K562 (cell line): ENCODE data around the gene TUBB2A. TPM values are rescaled to one million over a fixed set of nuclear protein-coding genes. Genes with fewer than 3 reads are reported as not detected.
A peak's percentile ranks its signal among the peaks of the same experiment; 100 is the strongest.

ENCODE experiments used
- ATAC-seq: fragments of 200-7000 bp; cut with Tn5 transposase; 3 replicates; pipeline ENCODE4 v1.9.1; 2020; ENCODE audit warnings: moderate library complexity
- BruUV-seq: library from RNA; stranded (reverse); fragments of 400-500 nt; replicated peaks from 2 replicates; lab custom pipeline; 2021; lab: Mats Ljungman, UMichigan
- CTCF ChIA-PET: fragments of 300-600 bp; formaldehyde crosslinking; extraction: SDS; loops from one replicate; lab custom pipeline; 2021; ENCODE audit warnings: low intra/inter-chr PET ratio; lab: Yijun Ruan, JAX
- POLR2A ChIA-PET: fragments of 300-600, 350-650 bp; sonication (Branson Sonifier 250); formaldehyde crosslinking; extraction: SDS; loops from one replicate; lab custom pipeline; 2021; ENCODE audit warnings: antibody characterized with exemption, inconsistent platforms; lab: Yijun Ruan, JAX
- DNase-seq, 4 experiments: peaks; one replicate each; pipeline versions ENCODE4 v3.0.0 to v3.0.0-alpha.2; 2011 to 2018; ENCODE audit warnings: low spot score in 3 of 4, mixed read lengths in 3 of 4; ENCODE audit errors: extremely low read depth in 1 of 4
- FAIRE-seq: peaks from 2 replicates; lab custom pipeline; 2011; peaks lifted over from hg19 to GRCh38; lab: Jason Lieb, UNC
- H2AFZ ChIP-seq: 2 replicates; pipeline ENCODE4 v1.6.0; 2011; ENCODE audit warnings: low read depth, low read length, control low read depth, inconsistent platforms
- H3K27ac ChIP-seq: fragments of 200-600 bp; 3 replicates; pipeline ENCODE4 v1.8.0; 2011; ENCODE audit warnings: low read depth, mild to moderate bottlenecking, control low read depth, inconsistent platforms, low read length, moderate library complexity, mixed read lengths; ENCODE audit errors: extremely low read depth
- H3K27me3 ChIP-seq, 2 experiments: fragments of 300-600 bp in 1 of 2; 2 replicates in 1 of 2; 3 replicates in 1 of 2; pipeline versions ENCODE4 v1.6.0 to v1.8.0; 2011; ENCODE audit warnings: inconsistent platforms in 2 of 2, low read length in 2 of 2, mild to moderate bottlenecking in 1 of 2, mixed read lengths in 1 of 2, moderate library complexity in 1 of 2; ENCODE audit not compliant: control insufficient read depth in 2 of 2, insufficient read depth in 2 of 2
- H3K36me3 ChIP-seq: fragments of 300-600 bp; 3 replicates; pipeline ENCODE4 v1.8.0; 2011; ENCODE audit warnings: mild to moderate bottlenecking, low read length, inconsistent platforms; ENCODE audit not compliant: control insufficient read depth, insufficient read depth
- H3K4me1 ChIP-seq, 2 experiments: fragments of 200-600 bp in 1 of 2; replicated peaks in 1 of 2; 2 replicates in 1 of 2; 3 replicates in 1 of 2; pipeline versions ENCODE4 v1.5.1 to v1.8.0; 2011; ENCODE audit warnings: inconsistent platforms in 2 of 2, low read length in 2 of 2, mild to moderate bottlenecking in 1 of 2, mixed read lengths in 1 of 2, moderate library complexity in 1 of 2; ENCODE audit not compliant: control insufficient read depth in 2 of 2, insufficient read depth in 2 of 2
- H3K4me2 ChIP-seq: 2 replicates; pipeline ENCODE4 v1.6.1; 2011; ENCODE audit warnings: low read length, control low read depth, inconsistent platforms, mixed read lengths; ENCODE audit not compliant: insufficient read depth
- H3K4me3 ChIP-seq: fragments of 200-600 bp; sonication (generic), shearing (Covaris generic); 2 replicates; pipeline ENCODE4 v1.5.1; 2016; ENCODE audit warnings: control low read depth, inconsistent platforms
- H3K79me2 ChIP-seq: fragments of 200-600 bp; 3 replicates; pipeline ENCODE4 v1.8.0; 2011; ENCODE audit warnings: low read length, inconsistent platforms; ENCODE audit not compliant: control insufficient read depth, insufficient read depth
- H3K9ac ChIP-seq, 2 experiments: 2 replicates each; pipeline versions ENCODE4 v1.6.0 to v1.6.1; 2011; ENCODE audit warnings: low read depth in 2 of 2, low read length in 2 of 2, control low read depth in 1 of 2, inconsistent platforms in 1 of 2, mild to moderate bottlenecking in 1 of 2, mixed read lengths in 1 of 2; ENCODE audit not compliant: insufficient read depth in 1 of 2
- H3K9me1 ChIP-seq: one replicate; pipeline ENCODE4 v1.6.0; 2011; ENCODE audit warnings: inconsistent platforms, mild to moderate bottlenecking, low read length, moderate library complexity; ENCODE audit not compliant: control insufficient read depth, insufficient read depth
- H3K9me3 ChIP-seq: replicated peaks from 2 replicates; pipeline ENCODE4 v1.5.1; 2011; ENCODE audit warnings: low read depth, low read length, inconsistent platforms; ENCODE audit not compliant: control insufficient read depth, insufficient read depth
- H4K20me1 ChIP-seq: replicated peaks from 2 replicates; pipeline ENCODE4 v1.6.1; 2011; ENCODE audit warnings: low read length, inconsistent platforms, mixed read lengths; ENCODE audit not compliant: control insufficient read depth, insufficient read depth
- NONO ChIP-seq, 2 experiments: fragments of 200-400 bp in 1 of 2; fragments of 450-650 bp in 1 of 2; formaldehyde crosslinking in 1 of 2; IDR thresholded peaks; 2 replicates each; pipeline ENCODE4 v1.6.1; 2017; ENCODE audit warnings: low read depth in 2 of 2, mild to moderate bottlenecking in 2 of 2, moderate library complexity in 2 of 2, low read length in 1 of 2
- ZFP36 ChIP-seq: fragments of 150-350 bp; IDR thresholded peaks from 2 replicates; pipeline ENCODE4 v1.6.1; 2018; ENCODE audit warnings: low read length, low read depth; ENCODE audit not compliant: partially characterized antibody
- ZNF431 ChIP-seq: sonication (generic); formaldehyde crosslinking; IDR thresholded peaks from 2 replicates; pipeline ENCODE4 v1.8.0; 2022; ENCODE audit warnings: mild to moderate bottlenecking, missing genetic modification reagents
- WGBS: fragments of 100-300 bp; shearing (Covaris generic); methylation state at CpG from one replicate; pipeline ENCODE4 v1.1.6; 2016; ENCODE audit warnings: low coverage, mixed read lengths; ENCODE audit not compliant: insufficient coverage; ENCODE audit errors: missing lambda C conversion rate; 5-methylcytosine and 5-hydroxymethylcytosine counted together
- in situ Hi-C: fragments of 300-500 bp; cut with MboI; formaldehyde crosslinking; loops from 4 replicates; pipeline ENCODE4 v1.15.0; 2018; ENCODE audit warnings: inconsistent platforms, mixed read lengths
- intact Hi-C: fragments of 100-400 bp; cut with micrococcal nuclease; formaldehyde crosslinking; loops from 2 replicates; pipeline ENCODE4 v1.14.2; 2022
- polyA plus RNA-seq, 8 experiments: library from polyadenylated mRNA; depleted of rRNA in 4 of 8; stranded (reverse) in 5 of 8; unstranded in 3 of 8; fragments of >200 nt; fragmentation: Nextera tagmentation in 2 of 8; fragmentation: Illumina TruSeq in 1 of 8; extraction: Ambion mirVana in 2 of 8; extraction: Trizol in 1 of 8; gene quantifications; 2 replicates each; pipeline versions ENCODE4 v1.2.1 to v1.2.3, GENCODE V29; 2011 to 2014; ENCODE audit warnings: inconsistent platforms in 1 of 8, missing spikeins in 1 of 8
- total RNA-seq, 7 experiments: library from RNA; depleted of rRNA in 6 of 7; stranded (reverse); fragments of >200 nt in 6 of 7; fragmentation: Illumina TruSeq in 2 of 7; extraction: Trizol in 2 of 7; gene quantifications; 2 replicates each; pipeline versions ENCODE4 v1.2.1 to v1.2.3, GENCODE V29; 2011 to 2021; ENCODE audit warnings: low replicate concordance in 1 of 7
- TF ChIP-seq, protein P1 (sequence below): sonication (generic); formaldehyde crosslinking; IDR thresholded peaks from 2 replicates; pipeline ENCODE4 v1.8.0; 2022; ENCODE audit warnings: mild to moderate bottlenecking, missing genetic modification reagents

Gene TUBB2A
- total and polyA plus RNA-seq, 9 of the 15 experiments (the other 6 are each of a cell fraction or from before 2014, with no cell fraction given): 3.6 to 92.1 (median 45.6) TPM

DNA sequence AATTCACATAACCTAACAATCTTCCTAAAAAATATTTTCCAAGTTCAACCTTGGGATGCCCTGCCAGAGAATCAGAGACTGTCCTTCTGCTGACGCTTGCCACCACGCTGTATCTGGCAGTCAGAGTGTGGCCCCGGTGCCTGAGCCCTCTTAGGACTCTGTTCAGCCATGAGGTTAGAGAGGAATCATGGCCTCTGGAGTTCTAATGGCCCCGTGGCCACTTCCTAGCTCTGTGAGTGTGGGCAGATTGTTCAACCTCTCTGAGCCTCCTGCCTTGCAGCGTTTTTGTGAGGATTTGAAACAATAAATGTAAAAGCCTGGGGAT, 36.6 kb downstream of the TUBB2A start:
- H3K36me3 ChIP-seq: no peaks in the 10 kb centered on the region
- no peaks in the 10 kb centered on the region for H3K27me3 ChIP-seq
- no peaks in the 10 kb centered on the region; the same call in 1 of the 2 replicates for H4K20me1 ChIP-seq
- H3K27ac ChIP-seq: no peak overlapping the region
- in situ Hi-C loops: loop anchor here (10.0 kb wide), 1 partner anchor 126 kb away; the partner anchor contains the start of gene NQO2
- 68% methylated on average over 5 of the region's 5 CpGs for WGBS
- ATAC-seq (no peak), DNase-seq (no peak), FAIRE-seq (no peak)
- BruUV-seq: no TSS peak
- peaks cover 8 to 20% of the 10 kb centered on the region in 2 experiments; a peak in 4 of 5 replicates for H3K4me1 ChIP-seq
- H2AFZ ChIP-seq: no peak overlapping the region
- no peaks in the 10 kb centered on the region for H3K9me3 ChIP-seq
- CTCF ChIA-PET: no interaction called here
- no peaks in the 10 kb centered on the region for H3K9me1 ChIP-seq
- H3K9ac ChIP-seq: no peak overlapping the region
- no peak for TF ChIP-seq NONO (IDR thresholded peaks at IDR 0.05; ENCODE audit: low read depth in 2 of 2, low read length in 1 of 2)
- peak; percentile 9 for TF ChIP-seq ZFP36
- TF ChIP-seq, protein P1, sequence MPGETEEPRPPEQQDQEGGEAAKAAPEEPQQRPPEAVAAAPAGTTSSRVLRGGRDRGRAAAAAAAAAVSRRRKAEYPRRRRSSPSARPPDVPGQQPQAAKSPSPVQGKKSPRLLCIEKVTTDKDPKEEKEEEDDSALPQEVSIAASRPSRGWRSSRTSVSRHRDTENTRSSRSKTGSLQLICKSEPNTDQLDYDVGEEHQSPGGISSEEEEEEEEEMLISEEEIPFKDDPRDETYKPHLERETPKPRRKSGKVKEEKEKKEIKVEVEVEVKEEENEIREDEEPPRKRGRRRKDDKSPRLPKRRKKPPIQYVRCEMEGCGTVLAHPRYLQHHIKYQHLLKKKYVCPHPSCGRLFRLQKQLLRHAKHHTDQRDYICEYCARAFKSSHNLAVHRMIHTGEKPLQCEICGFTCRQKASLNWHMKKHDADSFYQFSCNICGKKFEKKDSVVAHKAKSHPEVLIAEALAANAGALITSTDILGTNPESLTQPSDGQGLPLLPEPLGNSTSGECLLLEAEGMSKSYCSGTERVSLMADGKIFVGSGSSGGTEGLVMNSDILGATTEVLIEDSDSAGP (CRISPR knock-in tag): no peak
- TF ChIP-seq ZNF431: no peak
- H3K4me2 ChIP-seq: no peak overlapping the region
- H3K4me3 ChIP-seq: no peak overlapping the region
- intact Hi-C loops: no loop called here
- POLR2A ChIA-PET: interaction anchor here (2.2 kb wide), 1 partner anchor 127 kb away, joined by 6 read pairs; no protein-coding TSS in a partner anchor
- H3K79me2 ChIP-seq: peaks cover 9% of the 10 kb centered on the region; the same call in 2 of the 3 replicates
